Lower leg skin (tissue), 4 donors: ENCODE measurements around the gene DIP2C. TPM values are rescaled to one million over a fixed set of nuclear protein-coding genes. Genes with fewer than 3 reads are reported as not detected.
A peak's percentile ranks its signal among the peaks of the same experiment; 100 is the strongest.
"Not testable (repeated sequence)": the region's sequence is repeated elsewhere in the genome, so short reads cannot be mapped to it uniquely, and the experiment has no call there.

Experiments
- DNase-seq, 2 donors: peaks; one replicate each; pipeline ENCODE4 v3.0.0-alpha.2; 2019; ENCODE audit warnings: low spot score in 2 of 2
- H3K4me3 ChIP-seq: fragments of 200-600 bp; sonication (generic); 2 replicates; pipeline ENCODE4 v1.5.1; 2017; ENCODE audit warnings: mild to moderate bottlenecking, low read depth; ENCODE audit not compliant: poor library complexity, severe bottlenecking
- POLR2A ChIP-seq, 2 donors: fragments of 450-650 bp; IDR thresholded peaks; one replicate each; pipeline ENCODE4 v1.6.1; 2016 to 2017; ENCODE audit warnings: antibody characterized with exemption in 2 of 2, mild to moderate bottlenecking in 1 of 2, moderate library complexity in 1 of 2
- WGBS, 2 donors: methylation state at CpG; one replicate each; pipeline ENCODE4 v1.1.5; 2018; 5-methylcytosine and 5-hydroxymethylcytosine counted together
- intact Hi-C: fragments of 100-400 bp; cut with DNase I; formaldehyde crosslinking; loops from one replicate; pipeline ENCODE4 v1.15.0; 2023; ENCODE audit warnings: low total_unique reads
- total RNA-seq, 4 donors: library from RNA; depleted of rRNA; stranded (reverse); fragments of >200 nt; gene quantifications; one replicate each; pipeline ENCODE4 v1.1.0, GENCODE V29; 2016
- TF ChIP-seq, protein P1 (sequence below), 3 donors: fragments of 450-650 bp; IDR thresholded peaks; one replicate each; pipeline ENCODE4 v1.5.1; 2016; ENCODE audit warnings: antibody characterized with exemption in 3 of 3, mild to moderate bottlenecking in 3 of 3, moderate library complexity in 2 of 3

Gene DIP2C
- total RNA-seq, 4 donors from 2014 or later, result 6.2 to 14.7 (median 10.6) TPM

DNA sequence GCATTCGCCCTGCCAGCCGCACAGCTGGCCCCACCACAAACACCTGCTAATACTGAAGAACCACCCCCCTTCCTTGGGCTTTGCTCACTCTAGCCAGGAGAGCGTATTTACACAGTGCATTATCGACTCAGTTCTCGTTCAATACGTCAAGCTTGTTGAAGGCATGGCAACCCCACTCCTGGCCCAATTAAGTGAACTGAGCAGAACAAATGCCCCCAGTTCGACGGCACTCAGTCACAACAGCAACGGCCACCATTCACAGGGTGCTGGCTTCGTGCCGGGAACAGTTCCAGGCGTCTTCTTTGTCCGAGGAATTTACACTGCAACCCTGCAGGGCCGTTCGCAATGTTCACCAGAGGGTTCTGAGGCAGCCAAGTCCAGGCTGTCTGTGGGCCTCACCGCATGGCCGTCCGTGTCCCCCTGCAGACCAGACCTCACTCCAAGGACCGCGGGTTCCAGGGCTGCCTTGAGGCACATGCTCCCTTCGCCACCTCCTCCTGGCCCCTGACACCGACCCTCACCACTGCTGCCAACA, 175.3 kb downstream of the DIP2C start:
- intact Hi-C loops, result no loop called here
- H3K4me3 ChIP-seq, result no peak overlapping the region
- WGBS, 2 donors, result 90 to 91% methylated on average over 22 of the region's 22 CpGs
- TF ChIP-seq, protein P1, sequence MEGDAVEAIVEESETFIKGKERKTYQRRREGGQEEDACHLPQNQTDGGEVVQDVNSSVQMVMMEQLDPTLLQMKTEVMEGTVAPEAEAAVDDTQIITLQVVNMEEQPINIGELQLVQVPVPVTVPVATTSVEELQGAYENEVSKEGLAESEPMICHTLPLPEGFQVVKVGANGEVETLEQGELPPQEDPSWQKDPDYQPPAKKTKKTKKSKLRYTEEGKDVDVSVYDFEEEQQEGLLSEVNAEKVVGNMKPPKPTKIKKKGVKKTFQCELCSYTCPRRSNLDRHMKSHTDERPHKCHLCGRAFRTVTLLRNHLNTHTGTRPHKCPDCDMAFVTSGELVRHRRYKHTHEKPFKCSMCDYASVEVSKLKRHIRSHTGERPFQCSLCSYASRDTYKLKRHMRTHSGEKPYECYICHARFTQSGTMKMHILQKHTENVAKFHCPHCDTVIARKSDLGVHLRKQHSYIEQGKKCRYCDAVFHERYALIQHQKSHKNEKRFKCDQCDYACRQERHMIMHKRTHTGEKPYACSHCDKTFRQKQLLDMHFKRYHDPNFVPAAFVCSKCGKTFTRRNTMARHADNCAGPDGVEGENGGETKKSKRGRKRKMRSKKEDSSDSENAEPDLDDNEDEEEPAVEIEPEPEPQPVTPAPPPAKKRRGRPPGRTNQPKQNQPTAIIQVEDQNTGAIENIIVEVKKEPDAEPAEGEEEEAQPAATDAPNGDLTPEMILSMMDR (IDR thresholded peaks at IDR 0.05), result no peak
- no peak for TF ChIP-seq POLR2A (IDR thresholded peaks at IDR 0.05)
- DNase-seq, result no peak

DNA sequence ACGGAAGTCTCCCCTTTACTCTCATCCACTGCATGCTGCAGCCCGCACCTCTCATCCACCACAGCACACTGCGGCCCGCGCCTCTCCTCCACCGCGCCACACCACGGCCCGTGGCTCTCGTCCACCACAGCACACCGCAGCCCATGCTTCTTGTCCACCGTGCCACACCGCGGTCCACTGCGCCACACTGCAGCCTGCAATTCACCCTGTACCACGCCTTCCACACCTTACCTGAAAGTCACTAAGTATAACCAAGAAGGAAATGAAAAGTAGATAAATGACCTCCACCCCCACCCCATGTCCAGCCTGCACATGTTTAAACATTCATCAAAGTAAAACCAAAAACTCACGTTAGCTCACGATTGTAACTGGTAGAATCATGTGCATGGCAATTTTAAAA, 176.1 kb downstream of the DIP2C start:
- H3K4me3 ChIP-seq, result no peak overlapping the region
- no peak for DNase-seq
- 90 to 91% methylated on average over 18 of the region's 18 CpGs for WGBS, 2 donors
- TF ChIP-seq, protein P1 (IDR thresholded peaks at IDR 0.05), result no peak
- no peak for TF ChIP-seq POLR2A (IDR thresholded peaks at IDR 0.05)
- intact Hi-C loops, result no loop called here

DNA sequence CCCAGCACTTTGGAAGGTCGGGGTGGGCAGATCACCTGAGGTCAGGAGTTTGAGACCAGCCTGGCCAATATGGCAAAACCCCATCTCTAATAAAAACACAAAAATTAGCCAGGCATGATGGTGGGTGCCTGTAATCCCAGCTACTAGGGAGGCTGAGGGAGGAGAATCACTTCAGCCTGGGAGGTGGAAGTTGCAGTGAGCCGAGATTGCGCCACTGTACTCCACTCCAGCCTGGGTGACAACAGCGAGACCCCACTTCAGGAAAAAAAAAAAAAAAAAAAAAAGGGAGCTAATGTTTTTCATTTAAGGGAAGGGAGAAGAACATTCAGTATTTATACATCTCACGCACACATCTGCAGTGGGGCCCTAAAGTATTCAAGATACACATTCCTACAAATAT, 176.8 kb downstream of the DIP2C start:
- WGBS, 2 donors, result 92 to 96% methylated on average over 5 of the region's 5 CpGs
- DNase-seq, intact Hi-C loops, H3K4me3 ChIP-seq: not testable (repeated sequence)

DNA sequence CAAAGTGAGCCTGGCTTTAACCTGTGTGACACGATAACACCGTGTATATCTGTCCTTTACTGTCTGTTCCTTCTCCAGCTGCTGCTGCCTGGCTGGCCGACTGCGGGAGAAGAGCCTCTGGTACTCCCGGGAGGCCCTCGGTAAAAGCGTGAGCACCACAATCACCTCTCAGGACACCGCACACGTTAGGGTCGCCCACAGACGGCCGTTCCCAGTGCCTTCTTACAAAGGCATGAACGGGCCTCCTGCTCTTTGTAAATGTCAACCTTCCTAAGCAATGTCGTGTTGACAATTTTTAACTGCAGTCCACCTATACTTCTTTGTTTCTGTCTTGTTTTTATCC, 177.6 kb downstream of the DIP2C start:
- intact Hi-C loops, result no loop called here
- 87 to 89% methylated on average over 14 of the region's 14 CpGs for WGBS, 2 donors
- no peak for TF ChIP-seq POLR2A (IDR thresholded peaks at IDR 0.05)
- TF ChIP-seq, protein P1 (IDR thresholded peaks at IDR 0.05), result no peak
- H3K4me3 ChIP-seq, result no peak overlapping the region
- DNase-seq, result no peak

DNA sequence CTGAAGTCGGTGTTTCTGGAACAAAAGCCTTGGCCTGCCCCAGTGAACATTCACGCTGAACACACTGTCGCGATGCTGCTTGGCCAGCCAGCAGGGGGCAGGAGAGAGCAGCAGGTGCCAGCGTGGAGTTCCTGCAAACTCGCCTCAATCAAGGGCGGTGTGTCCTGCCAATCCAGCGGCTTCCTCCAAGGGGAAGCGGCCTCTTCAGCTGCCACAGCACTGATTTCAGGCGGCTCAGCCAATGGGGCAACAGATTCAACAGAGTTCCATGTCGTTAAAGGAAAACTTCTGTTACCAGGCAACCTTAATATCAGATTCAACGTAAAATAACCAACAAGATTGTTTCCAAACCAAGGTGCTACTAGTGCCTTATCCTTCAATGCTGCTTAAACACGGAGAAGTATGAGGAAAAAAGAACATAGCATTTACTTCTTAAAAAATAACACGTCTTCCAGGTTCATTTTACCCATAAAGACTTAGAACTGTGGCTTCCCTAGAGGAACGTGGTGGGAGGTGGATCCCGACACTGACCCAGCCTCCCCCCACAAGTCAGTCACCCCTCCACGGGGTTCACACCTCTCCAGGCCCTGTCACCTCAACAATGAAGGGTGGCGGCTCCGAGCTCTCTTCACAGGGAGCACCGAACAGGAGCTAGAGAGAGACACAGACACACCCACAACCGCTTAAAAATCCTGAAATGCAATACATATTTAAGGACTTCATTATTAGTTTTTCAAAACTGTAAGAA, 178.2 kb downstream of the DIP2C start:
- intact Hi-C loops, result no loop called here
- TF ChIP-seq POLR2A (IDR thresholded peaks at IDR 0.05), result no peak
- TF ChIP-seq, protein P1 (IDR thresholded peaks at IDR 0.05), result peak in 1 of 3 donors; percentile 79
- no peak overlapping the region for H3K4me3 ChIP-seq
- peak; percentile 86 to 97 for DNase-seq
- WGBS, 2 donors, result 25% methylated on average over 21 of the region's 21 CpGs

DNA sequence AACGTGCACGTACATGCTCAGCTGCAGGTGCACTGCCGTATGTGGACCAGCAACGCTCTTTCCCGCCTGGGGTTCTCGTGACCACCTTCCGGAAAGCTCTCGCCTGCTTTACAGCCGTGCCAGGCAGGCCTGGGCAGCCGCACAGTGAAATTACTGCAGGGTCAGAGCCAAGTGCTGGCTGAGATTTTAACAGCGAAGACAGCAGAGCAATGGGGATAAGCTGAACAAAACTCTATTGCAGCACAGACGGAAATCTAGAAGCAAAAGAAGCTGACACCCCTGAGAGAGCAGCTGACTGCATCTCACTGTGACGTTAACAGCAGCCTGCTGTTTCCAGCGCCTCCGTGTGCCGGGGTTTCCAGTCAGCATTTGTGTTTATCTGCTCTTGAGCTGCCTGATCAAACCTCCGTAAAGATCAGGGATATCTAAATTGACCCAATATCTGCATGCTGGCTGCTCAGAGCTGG, 179.0 kb downstream of the DIP2C start:
- DNase-seq, result no peak
- no peak for TF ChIP-seq POLR2A (IDR thresholded peaks at IDR 0.05)
- TF ChIP-seq, protein P1 (IDR thresholded peaks at IDR 0.05), result no peak
- intact Hi-C loops, result no loop called here
- WGBS, 2 donors, result 37 to 45% methylated on average over 17 of the region's 17 CpGs
- no peak overlapping the region for H3K4me3 ChIP-seq
